ENCODE data around the gene DLG1.
A peak's percentile ranks its signal among the peaks of the same experiment; 100 is the strongest.
"Not testable (repeated sequence)": the region's sequence is repeated elsewhere in the genome, so short reads cannot be mapped to it uniquely, and the experiment has no call there.

The DLG1 gene

DNA sequence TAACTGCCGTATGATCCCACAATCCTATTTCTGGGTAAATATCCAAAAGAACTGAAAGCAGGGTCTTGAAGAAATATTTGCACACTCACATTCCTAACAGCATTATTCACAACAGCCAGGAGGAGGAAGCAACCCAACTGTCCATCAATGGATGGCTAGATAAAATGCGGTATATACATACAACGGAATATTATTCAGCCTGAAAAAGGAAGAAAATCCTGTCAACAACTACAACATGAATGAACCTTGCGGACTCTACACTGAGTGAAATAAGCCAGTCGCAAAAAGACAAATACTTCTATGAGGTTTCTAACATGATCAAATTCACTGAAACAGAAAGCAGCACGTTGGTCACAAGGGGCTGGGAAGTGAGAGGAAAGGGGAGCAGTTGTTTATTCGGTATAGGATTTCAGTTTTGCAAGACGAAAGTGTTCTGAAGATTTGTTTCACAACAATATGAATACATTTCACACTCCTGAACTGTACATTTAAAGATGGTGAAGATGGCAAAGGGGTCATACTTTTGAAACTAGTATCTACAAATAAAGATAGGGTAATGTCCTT is 6.2 kb downstream of the DLG1 start:
- DNase-seq (ENCODE audit: low read depth in 2 of 3, low spot score in 1 of 3) = no peak

DNA sequence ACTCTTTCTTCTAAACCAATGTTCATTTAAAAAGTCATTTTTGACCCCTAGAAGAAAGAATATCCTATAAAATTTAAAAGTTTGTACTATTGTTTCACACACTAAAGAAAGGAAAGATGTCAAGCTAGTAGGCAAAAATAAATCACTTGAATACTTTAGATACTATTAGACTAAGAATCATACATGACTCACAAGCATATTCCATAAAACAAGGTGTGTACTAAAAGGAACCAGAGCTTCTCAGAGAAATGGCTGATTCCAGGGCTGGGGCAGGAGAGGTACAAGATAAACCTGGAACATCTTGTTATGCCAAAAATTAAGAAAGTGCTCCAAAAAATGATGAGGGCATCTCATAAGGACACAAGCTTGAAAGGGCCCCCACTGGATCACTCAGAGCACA is 8.7 kb downstream of the DLG1 start:
- DNase-seq (ENCODE audit: low read depth in 2 of 3, low spot score in 1 of 3) = no peak

DNA sequence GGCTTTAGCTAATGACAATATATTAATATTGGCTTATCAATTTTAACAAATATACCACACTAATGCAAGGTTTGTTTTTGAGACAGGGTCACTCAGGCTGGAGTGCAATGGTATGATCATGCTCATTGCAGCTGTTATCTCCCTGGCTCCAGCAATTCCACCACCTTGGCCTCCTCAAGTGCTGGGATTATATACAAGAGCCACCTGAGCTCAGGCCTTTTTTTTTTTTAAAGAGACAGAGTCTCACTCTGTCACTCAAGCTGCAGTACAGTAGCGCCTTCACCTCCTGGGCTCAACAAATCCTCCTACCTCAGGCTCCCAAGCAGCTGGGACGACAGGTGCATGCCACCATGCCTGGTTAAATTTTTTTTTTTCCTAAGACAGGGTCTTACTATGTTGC is 11.7 kb downstream of the DLG1 start:
- DNase-seq (ENCODE audit: low read depth in 2 of 3, low spot score in 1 of 3) = no peak

DNA sequence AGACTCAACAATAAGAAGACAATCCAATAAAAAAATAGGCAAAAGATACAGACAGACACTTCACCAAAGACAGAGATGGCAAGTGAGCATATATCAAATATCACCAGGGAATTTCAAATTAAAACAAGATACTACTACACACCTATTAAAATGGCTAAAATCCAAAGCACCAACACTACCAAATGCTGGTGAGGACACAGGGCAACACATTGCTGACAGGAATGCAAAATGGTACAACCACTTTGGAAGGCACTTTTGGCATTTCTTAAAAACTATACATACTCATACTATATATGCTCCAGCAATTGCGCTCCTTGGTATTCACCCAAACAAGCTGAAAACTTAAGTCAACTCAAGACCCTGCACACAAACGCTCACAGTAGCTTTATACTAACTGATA is 12.9 kb downstream of the DLG1 start:
- DNase-seq (ENCODE audit: low read depth in 2 of 3, low spot score in 1 of 3) = no peak

DNA sequence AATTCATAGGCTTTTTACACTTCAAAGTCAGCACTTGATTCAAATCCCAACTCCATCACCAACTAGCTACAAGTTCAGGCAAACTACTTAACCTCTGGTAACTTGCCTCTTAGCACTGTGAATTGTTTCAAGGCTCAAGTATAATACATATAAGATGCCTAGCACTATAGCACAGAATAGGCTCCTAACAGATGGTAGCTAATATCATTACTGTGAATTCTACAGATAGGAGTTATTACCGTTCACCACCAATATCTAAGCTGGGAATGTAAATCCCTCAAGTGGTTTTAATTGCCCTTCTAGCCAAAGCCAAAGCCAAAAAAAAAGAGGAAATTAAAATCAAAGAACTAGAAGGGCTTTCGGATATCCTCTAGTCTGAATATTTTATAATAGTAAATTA is 15.4 kb downstream of the DLG1 start:
- no peak for DNase-seq (ENCODE audit: low read depth in 2 of 3, low spot score in 1 of 3)

DNA sequence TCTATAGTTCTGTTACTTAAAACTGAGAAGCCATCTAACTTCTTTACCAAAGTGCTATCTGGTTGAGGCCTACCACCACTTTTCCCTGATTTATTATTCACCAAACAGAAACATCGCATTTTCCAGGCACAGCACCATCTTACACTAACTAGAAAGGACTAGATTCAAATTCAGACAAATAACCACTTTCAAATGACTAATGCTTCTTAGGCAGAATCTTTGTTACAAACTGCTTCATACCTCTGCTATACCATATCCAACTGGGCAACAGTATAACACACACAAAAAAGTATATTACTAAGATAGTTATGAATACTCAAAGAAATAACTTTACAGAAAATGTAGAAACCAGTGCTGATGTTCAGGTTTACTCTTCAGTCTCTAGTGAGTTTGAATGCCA is 16.6 kb downstream of the DLG1 start:
- no peak for DNase-seq (ENCODE audit: low read depth in 2 of 3, low spot score in 1 of 3)

DNA sequence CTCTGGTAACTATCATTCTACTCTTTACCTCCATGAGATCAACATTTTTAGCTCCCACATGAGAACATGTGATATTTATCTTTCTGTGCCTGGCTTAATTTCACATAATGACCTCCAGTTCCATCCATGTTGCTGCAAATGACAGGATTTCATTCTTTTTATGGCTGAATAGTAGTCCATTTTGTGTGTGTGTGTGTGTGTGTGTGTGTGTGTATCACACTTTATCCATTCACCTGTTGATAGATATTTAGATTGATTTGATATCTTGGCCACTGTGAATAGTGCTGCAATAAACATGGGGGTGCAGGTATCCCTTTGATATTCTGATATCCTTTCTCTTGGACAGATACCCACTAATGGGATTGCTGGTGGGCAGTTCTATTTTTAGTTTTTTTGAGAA is 18.3 kb downstream of the DLG1 start:
- no peak for DNase-seq (ENCODE audit: low read depth in 2 of 3, low spot score in 1 of 3)

DNA sequence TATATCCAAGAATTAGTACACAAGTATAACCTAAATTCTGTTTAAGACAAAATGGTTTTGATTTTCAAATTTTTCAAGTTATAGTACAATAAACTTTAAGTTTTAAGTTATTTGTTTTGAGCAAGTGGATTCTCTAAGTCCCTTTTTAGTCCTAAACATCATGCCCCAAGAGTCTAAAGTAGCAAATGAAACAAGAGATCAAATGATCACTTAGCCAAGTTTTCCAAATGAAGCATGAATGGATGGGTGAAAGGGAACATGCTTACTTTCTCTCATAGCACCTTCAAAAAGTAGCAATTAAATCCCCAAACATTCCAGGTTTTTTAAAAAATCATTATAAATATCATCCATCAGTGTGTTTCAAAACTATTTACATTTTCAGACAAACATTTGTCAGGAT is 19.5 kb downstream of the DLG1 start:
- DNase-seq (ENCODE audit: low read depth in 2 of 3, low spot score in 1 of 3) = no peak

DNA sequence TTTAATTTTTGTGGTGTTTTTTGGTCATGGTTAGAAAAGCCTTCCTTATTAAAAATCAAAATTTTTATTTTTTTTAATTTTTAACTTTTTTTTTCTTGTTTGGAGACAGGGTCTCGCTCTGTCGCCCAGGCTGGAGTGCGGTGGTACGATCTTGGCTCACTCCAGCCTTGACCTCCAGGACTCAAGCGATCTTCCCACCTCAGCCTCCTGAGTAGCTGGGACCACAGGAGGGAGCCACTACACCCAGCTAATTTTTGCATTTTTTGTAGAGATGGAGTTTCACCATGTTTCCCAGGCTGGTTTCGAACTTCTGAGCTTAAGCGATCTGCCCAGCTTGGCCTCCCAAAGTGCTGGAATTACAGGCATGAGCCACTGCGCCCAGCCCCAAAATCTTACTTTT is 21.6 kb downstream of the DLG1 start:
- not testable (repeated sequence) for DNase-seq (ENCODE audit: low read depth in 2 of 3, low spot score in 1 of 3)

DNA sequence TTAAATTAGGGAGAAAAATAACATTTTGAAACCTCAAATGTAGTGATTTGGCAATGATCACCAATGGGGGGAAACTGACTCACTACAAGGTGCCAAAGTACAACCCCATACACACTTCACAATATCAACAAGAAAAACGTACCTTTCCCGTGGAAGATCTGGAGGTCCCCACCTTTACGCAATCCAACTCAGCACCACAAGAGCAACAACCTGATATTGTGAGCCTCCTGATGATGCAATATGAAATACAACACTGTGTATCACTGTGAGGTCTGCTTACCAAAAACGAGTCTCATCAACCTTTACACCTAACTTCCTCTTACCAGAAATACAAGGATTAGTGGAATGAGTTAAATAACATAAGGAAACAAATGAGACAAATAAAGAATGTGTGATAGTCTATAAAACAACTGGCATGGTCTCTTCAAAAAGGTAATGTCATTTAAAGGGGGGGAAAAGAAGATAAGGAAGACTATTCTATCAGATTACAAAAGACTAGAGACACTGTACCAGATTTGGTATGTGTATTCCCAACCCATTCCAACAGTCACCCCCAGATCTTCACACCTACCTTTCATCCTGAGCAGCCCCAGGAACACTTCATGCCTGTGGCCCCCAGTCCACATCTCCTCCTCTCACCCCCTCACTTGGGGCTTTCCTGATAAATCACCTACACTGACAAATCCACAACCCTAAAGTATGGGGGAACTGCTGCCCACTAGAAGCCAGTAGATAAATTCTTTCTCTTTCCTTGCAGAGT is 27.7 kb downstream of the DLG1 start:
- no peak for DNase-seq (ENCODE audit: low read depth in 2 of 3, low spot score in 1 of 3)

DNA sequence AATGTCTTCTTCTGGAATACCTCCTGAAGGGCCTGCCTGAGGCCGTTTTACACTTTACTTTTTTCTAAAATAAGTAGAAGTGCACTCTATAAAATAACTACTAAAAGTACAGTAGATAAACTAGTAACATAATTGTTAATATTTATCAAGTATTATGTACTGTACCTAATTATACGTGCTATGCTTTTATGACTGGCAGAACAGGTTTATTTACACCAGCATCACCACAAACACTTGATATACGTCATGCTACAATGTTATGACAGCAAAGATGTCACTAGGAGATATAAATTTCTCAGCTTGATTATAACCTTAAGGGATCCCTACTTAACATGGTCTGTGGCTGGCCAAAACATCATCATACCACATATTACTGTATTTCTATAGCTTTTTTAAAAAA is 29.4 kb downstream of the DLG1 start:
- no peak for DNase-seq (ENCODE audit: low read depth in 2 of 3, low spot score in 1 of 3)

DNA sequence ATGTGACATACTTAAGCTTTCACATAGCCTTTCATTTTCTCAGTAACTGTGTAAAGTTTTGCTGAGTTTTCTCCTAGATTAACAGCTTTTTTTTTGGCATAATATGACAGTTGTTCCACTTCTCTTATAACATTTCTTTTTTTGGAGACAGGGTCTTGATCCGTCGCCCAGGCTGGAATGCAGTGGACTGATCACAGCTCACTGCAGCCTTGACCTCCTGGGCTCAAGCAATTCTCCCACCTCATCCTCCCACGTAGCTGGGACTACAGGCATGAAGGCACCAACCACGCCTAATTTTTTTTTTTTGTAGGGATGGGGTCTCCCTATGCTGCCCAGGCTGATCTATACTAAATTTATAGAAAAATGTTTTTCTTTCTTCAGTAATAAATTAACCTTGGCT is 30.1 kb downstream of the DLG1 start:
- no peak for DNase-seq (ENCODE audit: low read depth in 2 of 3, low spot score in 1 of 3)

DNA sequence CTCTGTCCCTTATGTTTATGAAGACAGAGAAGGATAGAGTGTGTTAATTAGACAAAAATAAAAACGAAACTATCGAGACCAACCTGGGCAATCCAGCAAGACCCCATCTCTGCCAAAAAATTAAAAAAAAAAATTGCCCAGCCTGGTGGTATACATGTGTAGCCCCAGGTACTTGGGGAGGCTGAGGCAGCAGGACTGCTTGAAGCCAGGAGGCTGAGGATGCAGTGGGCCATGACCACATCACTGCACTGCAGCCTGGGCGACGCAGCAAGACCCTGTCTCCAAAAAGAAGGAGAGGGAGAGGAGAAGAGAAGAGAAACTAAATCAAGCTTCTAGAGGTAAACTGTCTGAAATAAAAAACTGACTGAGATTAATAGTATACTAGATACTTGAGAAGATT is 32.1 kb downstream of the DLG1 start:
- DNase-seq (ENCODE audit: low read depth in 2 of 3, low spot score in 1 of 3) = no peak

DNA sequence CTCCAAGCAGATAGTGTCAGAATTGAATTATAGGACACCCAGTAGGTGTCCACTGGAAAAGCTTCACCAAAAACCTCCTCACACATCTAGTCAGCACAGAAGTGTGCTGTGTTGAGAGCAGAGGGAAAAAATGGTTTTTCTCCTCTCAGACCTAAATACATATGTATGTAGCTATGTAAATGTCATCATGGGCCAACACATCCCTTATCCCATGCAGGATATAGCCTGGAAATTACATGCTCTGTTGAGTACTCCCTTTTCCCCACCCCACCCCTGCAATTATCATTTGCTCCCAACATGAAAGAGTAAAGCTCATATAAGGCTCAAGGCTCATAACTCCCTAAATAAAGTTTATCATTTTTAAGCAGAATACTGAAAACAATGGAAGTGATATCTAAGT is 35.7 kb downstream of the DLG1 start:
- no peak for DNase-seq (ENCODE audit: low read depth in 2 of 3, low spot score in 1 of 3)

DNA sequence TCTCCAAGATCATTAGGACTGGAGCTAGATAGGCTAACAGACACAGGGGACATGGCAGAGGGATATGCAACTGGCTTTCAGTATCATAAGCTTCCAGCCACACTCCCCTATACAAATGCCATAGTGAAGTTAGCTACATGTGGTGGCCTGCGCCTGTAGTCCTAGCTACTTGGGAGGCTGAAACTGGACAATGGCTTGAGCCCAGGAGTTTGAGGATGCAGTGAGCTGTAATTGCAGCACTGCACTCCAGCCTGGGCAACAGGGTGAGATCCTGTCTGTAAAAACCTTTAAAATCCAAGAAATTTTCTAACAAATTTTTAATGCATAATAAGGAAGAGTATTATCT is 37.3 kb downstream of the DLG1 start:
- DNase-seq (ENCODE audit: low read depth in 2 of 3, low spot score in 1 of 3) = no peak

DNA sequence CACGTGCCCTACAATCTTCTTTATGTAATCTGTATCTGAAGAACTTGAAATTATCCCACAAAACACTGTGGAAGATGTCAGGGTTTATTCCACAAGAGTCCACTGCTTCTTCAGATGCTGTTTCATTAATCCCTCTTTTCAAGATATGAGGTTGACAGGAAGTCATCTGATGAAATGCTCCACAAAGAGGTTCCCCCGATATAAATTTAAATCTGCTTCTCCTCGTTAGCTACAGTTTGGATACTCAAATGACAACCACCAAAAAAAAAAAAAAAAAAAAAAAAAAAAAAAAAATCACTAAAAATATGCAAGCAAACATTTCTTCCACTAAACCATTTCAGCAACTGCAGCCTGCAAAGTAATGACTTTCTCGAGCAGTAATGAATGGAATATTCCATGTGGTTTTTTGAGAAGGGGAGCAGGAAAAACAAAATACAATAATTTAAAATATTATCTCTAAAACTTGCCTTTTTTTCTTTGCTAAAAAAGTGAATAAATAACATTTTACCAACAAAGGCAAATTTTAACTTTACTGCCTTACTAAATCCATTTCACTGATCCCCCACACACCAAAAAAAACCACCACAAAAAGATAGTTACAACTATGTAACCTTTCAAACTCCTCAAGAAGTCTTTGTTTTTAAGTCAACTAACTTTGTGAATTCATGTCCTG is 37.8 kb downstream of the DLG1 start:
- no peak for DNase-seq (ENCODE audit: low read depth in 2 of 3, low spot score in 1 of 3)

DNA sequence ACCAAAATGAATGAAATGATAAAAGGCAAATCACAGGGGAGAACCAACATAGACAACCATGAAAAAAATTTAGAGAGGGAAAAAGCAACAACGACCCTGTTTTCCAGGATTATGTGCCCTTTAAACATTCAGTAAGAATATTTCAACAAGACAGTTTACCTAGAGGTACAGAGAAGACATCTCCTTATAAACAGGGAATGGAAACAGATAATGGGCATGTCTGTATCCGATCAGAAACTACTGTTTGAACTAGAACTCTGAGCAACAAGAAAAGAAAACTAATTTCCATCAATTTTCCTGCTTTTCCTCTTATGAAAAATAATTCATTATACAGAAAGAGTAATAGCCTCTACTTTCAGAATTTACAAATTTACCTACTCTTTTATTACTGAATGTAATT is 39.3 kb downstream of the DLG1 start:
- no peak for DNase-seq (ENCODE audit: low read depth in 2 of 3, low spot score in 1 of 3)

DNA sequence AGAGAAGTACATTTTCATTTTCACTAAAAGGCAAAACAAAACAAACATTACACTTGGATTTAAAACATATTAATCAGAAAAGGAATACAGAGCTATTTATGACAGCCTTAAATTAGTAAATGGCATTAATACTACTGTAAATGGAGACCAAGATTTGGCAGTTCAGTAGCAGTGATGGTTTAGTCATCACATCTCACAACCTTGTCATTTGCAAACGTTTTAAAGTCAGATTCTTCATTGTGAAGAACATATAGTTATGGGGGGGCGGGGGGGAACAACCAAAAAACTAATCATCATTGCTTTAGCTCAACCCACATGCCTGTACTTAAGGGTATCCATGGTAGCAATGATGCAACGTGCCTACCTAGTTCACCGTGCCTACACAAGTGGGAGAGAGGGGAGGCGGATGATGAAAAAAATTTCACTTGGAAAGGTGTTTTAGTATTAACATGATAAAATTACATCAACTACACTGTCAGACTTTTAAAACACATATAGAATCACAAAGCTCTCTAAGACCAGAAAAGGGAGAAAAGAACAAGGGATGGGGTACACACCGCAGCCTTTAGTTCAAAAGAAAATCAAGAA is 40.1 kb downstream of the DLG1 start:
- no peak for DNase-seq (ENCODE audit: low read depth in 2 of 3, low spot score in 1 of 3)

DNA sequence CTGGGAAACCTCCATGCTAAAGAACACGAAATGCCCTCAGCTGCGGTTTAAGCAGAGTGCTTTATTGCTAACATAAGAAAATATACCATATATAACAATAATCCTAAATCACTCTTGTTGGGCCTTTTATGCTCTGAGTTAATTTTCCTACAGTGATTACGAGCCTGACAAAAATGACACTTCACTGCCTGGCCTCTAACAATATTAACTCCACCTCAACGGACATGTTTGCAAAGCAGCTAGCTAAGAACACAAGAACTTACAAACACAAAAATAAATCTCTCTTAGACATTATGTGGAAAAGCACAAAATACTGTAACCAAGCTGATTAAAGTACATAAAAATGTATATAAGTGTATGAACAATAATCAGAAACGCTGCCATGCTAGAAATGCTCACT is 40.7 kb downstream of the DLG1 start:
- DNase-seq (ENCODE audit: low read depth in 2 of 3, low spot score in 1 of 3) = no peak

DNA sequence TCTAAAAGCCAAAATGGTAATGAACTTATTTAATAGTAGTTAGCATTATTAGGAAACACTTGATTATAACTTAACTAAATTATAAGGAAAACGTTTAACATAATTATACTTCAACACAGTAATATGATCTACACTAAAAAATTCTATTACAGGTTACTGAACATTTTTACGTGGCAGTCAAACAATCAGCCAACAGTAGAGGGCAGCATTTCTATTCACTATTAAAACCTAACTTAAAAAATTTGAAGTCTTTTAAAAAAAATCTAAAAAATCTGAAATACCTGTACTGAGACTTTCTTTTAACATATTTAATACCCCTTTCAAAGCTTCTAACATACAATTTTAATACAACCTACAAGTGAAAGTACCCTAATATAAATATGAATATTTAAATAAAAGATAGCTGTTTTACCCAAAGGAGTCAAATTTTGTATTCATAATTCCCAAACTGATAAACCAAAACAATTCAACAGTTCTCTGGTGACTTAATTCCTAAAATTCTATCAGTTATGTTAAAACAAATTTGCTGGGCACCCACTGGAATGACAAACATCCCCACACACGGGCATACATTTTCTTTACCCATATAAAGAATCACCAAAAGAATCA is 41.5 kb downstream of the DLG1 start:
- peak in 1 of 3 donors; percentile 50 for DNase-seq (ENCODE audit: low read depth in 2 of 3, low spot score in 1 of 3)

DNA sequence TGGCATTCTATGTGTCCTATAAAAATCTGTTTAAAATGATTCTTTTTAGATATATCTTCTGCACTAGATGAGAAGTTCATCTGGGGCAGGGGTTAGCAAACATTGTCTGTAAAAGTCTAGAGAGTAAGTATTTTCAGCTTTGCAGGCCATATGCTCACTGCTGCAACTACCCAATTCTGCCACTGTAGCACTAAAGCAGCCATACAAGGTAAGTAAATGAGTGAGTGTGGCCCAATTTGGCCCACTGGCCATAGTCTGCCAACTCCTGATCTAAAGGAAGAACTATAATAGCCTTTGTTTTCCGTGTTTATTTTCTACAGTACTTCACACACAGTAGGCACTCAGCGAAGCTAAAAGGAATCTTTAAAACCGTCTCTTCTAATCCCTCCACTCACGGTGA is 42.3 kb downstream of the DLG1 start:
- no peak for DNase-seq (ENCODE audit: low read depth in 2 of 3, low spot score in 1 of 3)
